Mesendoderm (in vitro differentiated cells): ENCODE data around the gene PLEKHN1.
"Not testable (repeated sequence)": the region's sequence is repeated elsewhere in the genome, so short reads cannot be mapped to it uniquely, and the experiment has no call there.

Experiments used
- DNase-seq: peaks from one replicate; pipeline ENCODE4 v3.0.0; 2013
- H2AK5ac ChIP-seq: 2 replicates; pipeline ENCODE4 v1.6.1; 2013; ENCODE audit warnings: low read length, inconsistent platforms
- H2BK120ac ChIP-seq: 2 replicates; pipeline ENCODE4 v1.6.1; 2013; ENCODE audit warnings: low read depth, mild to moderate bottlenecking, low read length, moderate library complexity, mixed read lengths
- H2BK15ac ChIP-seq: replicated peaks from 2 replicates; pipeline ENCODE4 v1.6.1; 2013; ENCODE audit warnings: low read depth, mild to moderate bottlenecking, moderate library complexity
- H2BK5ac ChIP-seq: 2 replicates; pipeline ENCODE4 v1.6.1; 2013; ENCODE audit warnings: low read length, inconsistent platforms
- H3K18ac ChIP-seq: 2 replicates; pipeline ENCODE4 v1.6.1; 2013; ENCODE audit warnings: mild to moderate bottlenecking, low read length, mixed read lengths
- H3K23ac ChIP-seq: one replicate; pipeline ENCODE4 v1.6.1; 2013; ENCODE audit warnings: low read length
- H3K27ac ChIP-seq: 2 replicates; pipeline ENCODE4 v1.5.1; 2013; ENCODE audit warnings: low read depth, mild to moderate bottlenecking, inconsistent platforms, low read length, moderate library complexity
- H3K27me3 ChIP-seq: 2 replicates; pipeline ENCODE4 v1.6.1; 2013; ENCODE audit warnings: low read length, control low read depth, mild to moderate bottlenecking, inconsistent platforms; ENCODE audit not compliant: insufficient read depth, poor library complexity
- H3K36me3 ChIP-seq: 2 replicates; pipeline ENCODE4 v1.6.1; 2013; ENCODE audit warnings: low read length, inconsistent platforms; ENCODE audit not compliant: control insufficient read depth, insufficient read depth
- H3K4ac ChIP-seq: one replicate; pipeline ENCODE4 v1.6.1; 2013; ENCODE audit warnings: low read depth, mild to moderate bottlenecking, low read length, moderate library complexity
- H3K4me1 ChIP-seq: 2 replicates; pipeline ENCODE4 v1.6.1; 2013; ENCODE audit warnings: low read depth, low read length, inconsistent platforms; ENCODE audit not compliant: control insufficient read depth
- H3K4me2 ChIP-seq: 2 replicates; pipeline ENCODE4 v1.6.1; 2013; ENCODE audit warnings: low read length
- H3K4me3 ChIP-seq: 2 replicates; pipeline ENCODE4 v1.5.1; 2013; ENCODE audit warnings: mild to moderate bottlenecking, low read length
- H3K56ac ChIP-seq: one replicate; pipeline ENCODE4 v1.6.1; 2013; ENCODE audit warnings: low read length
- H3K79me1 ChIP-seq: 2 replicates; pipeline ENCODE4 v1.6.1; 2013; ENCODE audit warnings: low read length, inconsistent platforms
- H3K79me2 ChIP-seq: 2 replicates; pipeline ENCODE4 v1.6.1; 2013; ENCODE audit warnings: mild to moderate bottlenecking, low read length; ENCODE audit not compliant: control insufficient read depth, insufficient read depth
- H3K9ac ChIP-seq: 2 replicates; pipeline ENCODE4 v1.6.1; 2013; ENCODE audit warnings: low read length, inconsistent platforms
- H4K5ac ChIP-seq: one replicate; pipeline ENCODE4 v1.6.1; 2013; ENCODE audit warnings: low read length
- H4K8ac ChIP-seq: one replicate; pipeline ENCODE4 v1.6.1; 2013; ENCODE audit warnings: low read depth, mild to moderate bottlenecking, control low read depth, low read length, moderate library complexity
- WGBS: extraction: QIAGEN DNeasy Blood & Tissue Kit; methylation state at CpG from one replicate; pipeline ENCODE4 v1.1.7; 2013; ENCODE audit warnings: low lambda C conversion rate, missing lambda C conversion rate; ENCODE audit not compliant: insufficient coverage; ENCODE audit errors: extremely low coverage; 5-methylcytosine and 5-hydroxymethylcytosine counted together

Gene PLEKHN1

GRCh38 chr1:974687-975328, 8.5 kb downstream of the PLEKHN1 start:
- Histone ChIP-seq H3K4ac (no peak overlapping the region), H4K8ac (no peak overlapping the region), H3K56ac (no peak overlapping the region), H4K5ac (no peak overlapping the region), H3K4me2 (no peak overlapping the region), H2AK5ac (no peak overlapping the region), H2BK5ac (no peak overlapping the region), H3K23ac (no peak overlapping the region), H2BK15ac (no peak overlapping the region), H2BK120ac (no peak overlapping the region), H3K79me2 (no peaks in the 10 kb centered on the region), H3K4me3 (no peak overlapping the region), H3K27ac (no peak overlapping the region), H3K27me3 (no peaks in the 10 kb centered on the region), H3K18ac (no peak overlapping the region), H3K79me1 (no peaks in the 10 kb centered on the region), H3K36me3 (no peaks in the 10 kb centered on the region), H3K4me1 (no peaks in the 10 kb centered on the region), H3K9ac (no peak overlapping the region)
- WGBS = no CpG with 5 or more reads among the region's 17 CpGs
- DNase-seq = no peak

GRCh38 chr1:975365-975764, 9.1 kb downstream of the PLEKHN1 start:
- Histone ChIP-seq H3K4me1 (no peaks in the 10 kb centered on the region), H3K36me3 (no peaks in the 10 kb centered on the region), H2AK5ac (no peak overlapping the region), H3K4me2 (no peak overlapping the region), H3K79me2 (no peaks in the 10 kb centered on the region), H3K18ac (no peak overlapping the region), H2BK120ac (no peak overlapping the region), H2BK5ac (no peak overlapping the region), H3K4ac (no peak overlapping the region), H4K5ac (no peak overlapping the region), H2BK15ac (no peak overlapping the region), H4K8ac (no peak overlapping the region), H3K79me1 (no peaks in the 10 kb centered on the region), H3K27ac (no peak overlapping the region), H3K23ac (no peak overlapping the region), H3K27me3 (no peaks in the 10 kb centered on the region), H3K4me3 (no peak overlapping the region), H3K9ac (no peak overlapping the region), H3K56ac (no peak overlapping the region)
- DNase-seq = no peak
- no CpG with 5 or more reads among the region's 9 CpGs for WGBS

- no peak overlapping the region for H2AK5ac ChIP-seq
- WGBS = no CpG with 5 or more reads among the region's 40 CpGs
- H3K27ac ChIP-seq = no peak overlapping the region
- no peak overlapping the region for H2BK5ac ChIP-seq
- peak; percentile 89 for DNase-seq
- H3K79me2 ChIP-seq = no peaks in the 10 kb centered on the region
- no peaks in the 10 kb centered on the region for H3K27me3 ChIP-seq
- H2BK120ac ChIP-seq = no peak overlapping the region
- no peak overlapping the region for H3K23ac ChIP-seq
- no peak overlapping the region for H2BK15ac ChIP-seq
- H3K9ac ChIP-seq = no peak overlapping the region
- no peak overlapping the region for H4K5ac ChIP-seq
- H3K18ac ChIP-seq = no peak overlapping the region
- H4K8ac ChIP-seq = no peak overlapping the region
- H3K4me3 ChIP-seq = no peak overlapping the region
- H3K4ac ChIP-seq = no peak overlapping the region
- no peaks in the 10 kb centered on the region for H3K4me1 ChIP-seq
- H3K4me2 ChIP-seq = peak overlapping the region; percentile 56
- H3K36me3 ChIP-seq = no peaks in the 10 kb centered on the region
- H3K79me1 ChIP-seq = no peaks in the 10 kb centered on the region
- peak overlapping the region; percentile 30 for H3K56ac ChIP-seq
Observed at GRCh38 chr1:975896-976683, 9.8 kb downstream of the PLEKHN1 start.

GRCh38 chr1:976791-977190, 10.5 kb downstream of the PLEKHN1 start:
- H4K8ac ChIP-seq, H3K4me1 ChIP-seq, H2BK15ac ChIP-seq, DNase-seq, H3K4me2 ChIP-seq, H4K5ac ChIP-seq, H3K4ac ChIP-seq, H3K23ac ChIP-seq, H2BK120ac ChIP-seq, H3K79me1 ChIP-seq, H2BK5ac ChIP-seq, H3K9ac ChIP-seq, H3K79me2 ChIP-seq, H3K18ac ChIP-seq, H3K4me3 ChIP-seq, H3K27me3 ChIP-seq, H3K56ac ChIP-seq, H3K27ac ChIP-seq, H2AK5ac ChIP-seq, H3K36me3 ChIP-seq: not testable (repeated sequence)
- WGBS = no CpG with 5 or more reads among the region's 39 CpGs

GRCh38 chr1:978069-978834, 12.0 kb downstream of the PLEKHN1 start:
- Histone ChIP-seq H3K79me2 (no peaks in the 10 kb centered on the region), H3K4me2 (no peak overlapping the region), H3K4me1 (no peaks in the 10 kb centered on the region), H2BK5ac (no peak overlapping the region), H3K79me1 (no peaks in the 10 kb centered on the region), H3K9ac (no peak overlapping the region), H3K27me3 (no peaks in the 10 kb centered on the region), H3K4me3 (no peak overlapping the region), H3K18ac (no peak overlapping the region), H2BK120ac (no peak overlapping the region), H3K23ac (no peak overlapping the region), H3K4ac (no peak overlapping the region), H3K36me3 (no peaks in the 10 kb centered on the region), H2AK5ac (no peak overlapping the region), H2BK15ac (no peak overlapping the region), H3K27ac (no peak overlapping the region), H4K8ac (no peak overlapping the region), H3K56ac (no peak overlapping the region), H4K5ac (no peak overlapping the region)
- DNase-seq = no peak
- WGBS = no CpG with 5 or more reads among the region's 44 CpGs
